Urothelium cell line (cell line): Measurements from ENCODE around the gene BOD1L1.
A peak's percentile ranks its signal among the peaks of the same experiment; 100 is the strongest.

Experiments
- DNase-seq: peaks from one replicate; pipeline ENCODE4 v3.0.0; 2011; ENCODE audit warnings: low spot score, mixed read lengths
- FAIRE-seq: peaks from 2 replicates; lab custom pipeline; 2011; peaks lifted over from hg19 to GRCh38; lab: Jason Lieb, UNC

BOD1L1 gene

GRCh38 chr4:13626492-13627177 lies 890 bp downstream of the BOD1L1 start:
- FAIRE-seq (no peak), DNase-seq (no peak)

GRCh38 chr4:13618212-13618806 lies 9.2 kb downstream of the BOD1L1 start:
- no peak for FAIRE-seq

GRCh38 chr4:13617801-13618200 lies 9.7 kb downstream of the BOD1L1 start:
- FAIRE-seq (no peak), DNase-seq (no peak)

More at GRCh38 chr4:13618212-13618806, 9.2 kb downstream of the BOD1L1 start:
- no peak for DNase-seq

GRCh38 chr4:13616597-13616996 lies 10.9 kb downstream of the BOD1L1 start:
- DNase-seq, result no peak
- no peak for FAIRE-seq

GRCh38 chr4:13615161-13615560 lies 12.4 kb downstream of the BOD1L1 start:
- DNase-seq (no peak), FAIRE-seq (no peak)

GRCh38 chr4:13612569-13612968 lies 15.0 kb downstream of the BOD1L1 start:
- DNase-seq (no peak), FAIRE-seq (no peak)

GRCh38 chr4:13611283-13611842 lies 16.2 kb downstream of the BOD1L1 start:
- FAIRE-seq (no peak), DNase-seq (no peak)

- no peak for DNase-seq
- no peak for FAIRE-seq
Measured at GRCh38 chr4:13605330-13605729, 22.2 kb downstream of the BOD1L1 start.

GRCh38 chr4:13601848-13602247 lies 25.7 kb downstream of the BOD1L1 start:
- DNase-seq (no peak), FAIRE-seq (no peak)

- no peak for FAIRE-seq
Measured at GRCh38 chr4:13601048-13601447, 26.5 kb downstream of the BOD1L1 start.

GRCh38 chr4:13599159-13599558 lies 28.4 kb downstream of the BOD1L1 start:
- DNase-seq (peak; percentile 2), FAIRE-seq (no peak)

More at GRCh38 chr4:13601048-13601447, 26.5 kb downstream of the BOD1L1 start:
- no peak for DNase-seq

- FAIRE-seq (no peak), DNase-seq (no peak)
Measured at GRCh38 chr4:13597604-13598003, 29.9 kb downstream of the BOD1L1 start.

- FAIRE-seq (no peak), DNase-seq (no peak)
Measured at GRCh38 chr4:13597141-13597540, 30.4 kb downstream of the BOD1L1 start.

- FAIRE-seq (no peak), DNase-seq (no peak)
Measured at GRCh38 chr4:13592220-13592619, 35.3 kb downstream of the BOD1L1 start.

- DNase-seq (no peak), FAIRE-seq (no peak)
Measured at GRCh38 chr4:13590766-13591165, 36.8 kb downstream of the BOD1L1 start.

- DNase-seq (no peak), FAIRE-seq (no peak)
Measured at GRCh38 chr4:13588954-13589353, 38.6 kb downstream of the BOD1L1 start.

GRCh38 chr4:13584481-13584880 lies 43.0 kb downstream of the BOD1L1 start:
- FAIRE-seq (no peak), DNase-seq (no peak)

GRCh38 chr4:13580036-13580435 lies 47.5 kb downstream of the BOD1L1 start:
- DNase-seq, result no peak
- no peak for FAIRE-seq

GRCh38 chr4:13577660-13578059 lies 49.9 kb downstream of the BOD1L1 start:
- DNase-seq (no peak), FAIRE-seq (no peak)

GRCh38 chr4:13570916-13571315 lies 56.6 kb downstream of the BOD1L1 start:
- FAIRE-seq, result no peak
- DNase-seq, result no peak

GRCh38 chr4:13567125-13567524 lies 60.4 kb downstream of the BOD1L1 start:
- no peak for DNase-seq
- FAIRE-seq, result no peak

- DNase-seq (no peak), FAIRE-seq (no peak)
Measured at GRCh38 chr4:13562876-13563275, 64.6 kb downstream of the BOD1L1 start.
